Measurements from ENCODE around the gene BRME1.
A peak's percentile ranks its signal among the peaks of the same experiment; 100 is the strongest.

BRME1 gene

GRCh38 chr19:13946414-13946813, 40.5 kb upstream of the BRME1 start:
- Histone ChIP-seq H3K4me1 (ENCODE audit: insufficient read depth, low read length) (peaks cover 2% of the 10 kb centered on the region), H3K79me2 (ENCODE audit: insufficient read depth, low read length) (no peaks in the 10 kb centered on the region), H3K27ac (ENCODE audit: low read length) (no peak overlapping the region), H3K4me3 (ENCODE audit: low read depth in 1 of 2, low read length in 2 of 2) (no peak overlapping the region), H3K9me3 (ENCODE audit: insufficient read depth, low read length, severe bottlenecking) (no peaks in the 10 kb centered on the region), H3K36me3 (ENCODE audit: insufficient read depth, low read length) (no peaks in the 10 kb centered on the region), H3K4me2 (ENCODE audit: insufficient read depth, low read length) (no peak overlapping the region), H3K27me3 (ENCODE audit: insufficient read depth, low read length, poor library complexity) (no peaks in the 10 kb centered on the region), H2AFZ (ENCODE audit: low read depth, low read length) (no peak overlapping the region), H3K9ac (ENCODE audit: low read depth, low read length) (no peak overlapping the region), H4K20me1 (ENCODE audit: insufficient read depth, low read length) (no peaks in the 10 kb centered on the region)
- DNase-seq (no peak), ATAC-seq (ENCODE audit: insufficient read depth, low read depth) (no peak)
- TF ChIP-seq EZH2 (IDR thresholded peaks at IDR 0.05; ENCODE audit: borderline replicate concordance, low read depth, low read length, severe bottlenecking), result no peak
- no peak for TF ChIP-seq CTCF (IDR thresholded peaks at IDR 0.05; ENCODE audit: borderline replicate concordance, extremely low read depth, low read length, poor library complexity, severe bottlenecking)

- Histone ChIP-seq H3K79me2 (ENCODE audit: insufficient read depth, low read length) (no peaks in the 10 kb centered on the region), H3K4me3 (ENCODE audit: low read depth in 1 of 2, low read length in 2 of 2) (no peak overlapping the region), H3K9me3 (ENCODE audit: insufficient read depth, low read length, severe bottlenecking) (no peaks in the 10 kb centered on the region), H3K4me2 (ENCODE audit: insufficient read depth, low read length) (no peak overlapping the region), H3K27me3 (ENCODE audit: insufficient read depth, low read length, poor library complexity) (no peaks in the 10 kb centered on the region), H2AFZ (ENCODE audit: low read depth, low read length) (peak overlapping the region; percentile 16; the same call in 1 of the 2 replicates), H3K9ac (ENCODE audit: low read depth, low read length) (no peak overlapping the region), H3K4me1 (ENCODE audit: insufficient read depth, low read length) (no peaks in the 10 kb centered on the region), H3K27ac (ENCODE audit: low read length) (no peak overlapping the region), H4K20me1 (ENCODE audit: insufficient read depth, low read length) (no peaks in the 10 kb centered on the region), H3K36me3 (ENCODE audit: insufficient read depth, low read length) (no peaks in the 10 kb centered on the region)
- DNase-seq, result no peak
- peak; percentile 14; the same call in 1 of the 3 replicates for ATAC-seq (ENCODE audit: insufficient read depth, low read depth)
- TF ChIP-seq CTCF (IDR thresholded peaks at IDR 0.05; ENCODE audit: borderline replicate concordance, extremely low read depth, low read length, poor library complexity, severe bottlenecking) (no peak), EZH2 (IDR thresholded peaks at IDR 0.05; ENCODE audit: borderline replicate concordance, low read depth, low read length, severe bottlenecking) (no peak)
Measured at GRCh38 chr19:13942023-13942684, 36.2 kb upstream of the BRME1 start.

GRCh38 chr19:13938301-13939064, 32.6 kb upstream of the BRME1 start, which contains the start of gene PODNL1:
TSS of gene PODNL1 (minus strand) at chr19:13938417. CDS start at chr19:13938181, 236 bp downstream.
- ATAC-seq (ENCODE audit: insufficient read depth, low read depth) (no peak), DNase-seq (no peak)
- Histone ChIP-seq H3K27me3 (ENCODE audit: insufficient read depth, low read length, poor library complexity) (no peaks in the 10 kb centered on the region), H3K9me3 (ENCODE audit: insufficient read depth, low read length, severe bottlenecking) (no peaks in the 10 kb centered on the region), H4K20me1 (ENCODE audit: insufficient read depth, low read length) (no peaks in the 10 kb centered on the region), H3K4me3 (ENCODE audit: low read depth in 1 of 2, low read length in 2 of 2) (no peak within 1 kb of the TSS), H2AFZ (ENCODE audit: low read depth, low read length) (no peak within 1 kb of the TSS), H3K4me1 (ENCODE audit: insufficient read depth, low read length) (no peaks in the 10 kb centered on the region), H3K27ac (ENCODE audit: low read length) (no peak within 1 kb of the TSS), H3K9ac (ENCODE audit: low read depth, low read length) (no peak within 1 kb of the TSS), H3K79me2 (ENCODE audit: insufficient read depth, low read length) (no peaks in the 10 kb centered on the region), H3K4me2 (ENCODE audit: insufficient read depth, low read length) (no peak within 1 kb of the TSS), H3K36me3 (ENCODE audit: insufficient read depth, low read length) (no peaks in the 10 kb centered on the region)
- no peak for TF ChIP-seq CTCF (IDR thresholded peaks at IDR 0.05; ENCODE audit: borderline replicate concordance, extremely low read depth, low read length, poor library complexity, severe bottlenecking)
- TF ChIP-seq EZH2 (IDR thresholded peaks at IDR 0.05; ENCODE audit: borderline replicate concordance, low read depth, low read length, severe bottlenecking), result no peak
